ENCODE data around the gene CLEC4M.
A peak's percentile ranks its signal among the peaks of the same experiment; 100 is the strongest.
"Not testable (repeated sequence)": the region's sequence is repeated elsewhere in the genome, so short reads cannot be mapped to it uniquely, and the experiment has no call there.

The CLEC4M gene

DNA sequence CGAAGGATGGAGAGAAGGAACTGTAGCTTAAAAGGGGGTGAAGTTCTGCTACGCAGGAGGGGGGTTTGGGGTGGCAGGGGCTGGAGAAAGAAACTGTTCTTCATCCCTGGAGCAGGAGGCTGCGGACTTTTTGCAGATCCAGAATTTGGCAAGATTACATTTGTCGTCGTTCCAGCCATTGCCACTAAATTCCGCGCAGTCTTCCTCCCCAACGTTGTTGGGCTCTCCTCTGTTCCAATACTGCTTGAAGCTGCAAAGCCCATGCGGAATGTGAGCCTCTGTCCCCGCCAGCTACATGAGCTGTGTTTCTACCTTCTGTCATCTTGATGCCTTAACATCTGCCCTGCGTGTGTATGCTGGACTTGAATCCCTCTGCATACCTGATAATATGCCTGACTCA lies 20.1 kb upstream of the CLEC4M start:
- DNase-seq = no peak

DNA sequence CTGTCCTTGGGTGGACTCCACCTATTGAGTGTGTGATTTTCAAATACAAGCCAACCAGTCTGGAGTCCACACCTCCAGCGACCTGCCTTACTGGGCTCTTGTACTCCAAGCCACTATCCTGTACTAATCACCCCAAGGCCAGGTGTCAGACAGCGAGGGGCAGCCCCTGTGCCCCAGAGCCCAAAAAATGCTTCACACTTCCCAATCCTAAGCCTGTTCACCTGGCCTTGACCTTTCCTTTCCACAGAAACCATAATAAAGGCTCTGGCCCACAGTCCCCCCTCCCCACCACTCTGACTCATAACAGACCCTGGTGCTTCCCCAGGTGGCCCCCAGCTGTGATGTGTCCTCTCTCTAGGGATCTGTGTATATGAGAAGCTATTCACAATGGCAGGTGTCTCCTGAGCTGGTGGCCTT lies 19.6 kb upstream of the CLEC4M start:
- DNase-seq = no peak

DNA sequence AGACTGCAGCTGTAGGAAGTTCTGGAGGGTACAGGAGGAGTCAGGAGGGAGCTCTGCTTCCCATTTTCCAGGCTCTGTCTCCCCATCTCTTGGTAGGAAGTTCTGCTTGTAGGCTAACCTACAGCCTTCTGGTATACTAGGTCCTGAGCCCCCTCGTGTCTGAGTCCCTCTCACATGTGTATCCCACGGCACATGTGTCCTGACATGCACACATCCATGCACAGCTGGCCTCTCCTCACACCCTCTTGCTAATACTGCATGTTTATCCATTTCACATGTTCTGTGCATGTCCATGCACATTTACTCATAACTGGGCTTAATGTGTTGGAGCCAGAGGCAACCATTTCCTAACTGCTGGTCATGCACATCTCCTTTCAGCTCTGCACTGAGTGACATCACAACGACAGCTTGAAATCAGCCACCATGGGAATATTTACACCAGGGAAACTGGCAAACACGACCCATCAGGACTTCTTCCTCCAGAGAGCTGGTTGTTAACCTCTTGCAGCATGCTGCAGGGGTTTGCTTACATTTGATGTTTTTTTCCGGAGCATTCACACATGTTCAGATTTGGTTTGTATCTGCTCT lies 18.8 kb upstream of the CLEC4M start:
- DNase-seq = no peak

DNA sequence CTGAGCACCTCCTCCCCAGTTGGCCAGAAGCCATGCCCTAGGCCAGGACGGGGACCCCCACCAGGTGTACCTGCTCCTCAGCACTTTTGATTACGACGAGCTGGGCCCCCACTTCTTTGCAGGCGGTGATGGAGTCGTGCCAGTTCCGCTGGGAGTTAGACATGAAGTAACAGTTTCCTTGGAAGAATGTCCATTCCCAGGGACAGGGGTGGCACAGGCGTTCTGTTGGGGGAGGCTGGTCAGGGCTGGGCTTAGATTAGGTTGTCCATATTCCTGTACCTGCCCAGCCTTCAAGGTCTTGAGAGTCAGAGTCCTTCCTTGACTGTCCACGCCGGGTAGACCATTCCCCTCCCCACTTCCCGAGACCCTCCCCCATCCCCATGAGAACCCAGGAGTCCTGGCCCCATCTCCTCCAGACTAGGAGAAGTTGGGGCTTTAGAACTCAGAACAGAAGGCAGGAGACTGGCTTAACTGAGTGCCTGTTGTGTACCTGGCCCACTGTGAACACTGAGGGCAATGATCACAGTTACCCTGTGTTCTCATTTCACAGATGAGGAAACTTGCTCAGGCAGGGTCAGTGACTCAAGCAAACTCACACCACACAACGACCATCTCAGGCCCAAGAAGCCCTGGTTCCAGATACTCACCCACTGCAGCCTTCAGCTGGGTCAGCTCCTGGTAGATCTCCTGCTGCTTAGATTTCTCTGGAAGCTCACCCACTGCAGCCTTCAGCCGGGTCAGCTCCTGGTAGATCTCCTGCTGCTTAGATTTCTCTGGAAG lies 18.0 kb upstream of the CLEC4M start:
- no peak for DNase-seq

DNA sequence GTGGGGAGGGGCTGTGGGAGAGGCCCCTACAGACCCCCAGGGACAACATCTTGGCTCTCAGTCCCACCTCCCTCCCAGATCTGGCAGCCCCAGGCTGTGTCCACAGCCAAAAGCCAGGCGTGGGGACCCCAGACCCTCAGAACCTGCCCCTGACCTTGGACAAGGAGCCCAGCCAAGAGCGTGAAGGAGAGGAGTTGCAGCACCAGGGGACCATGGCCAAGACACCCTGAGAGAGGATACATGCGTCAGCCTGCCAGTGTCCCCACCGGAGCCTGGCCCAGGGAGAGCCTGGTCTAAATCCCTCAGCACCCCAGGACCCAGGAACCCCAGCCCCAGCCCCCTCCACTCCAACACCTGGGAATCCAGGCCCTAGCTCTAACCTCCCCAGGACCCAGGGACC lies 16.7 kb upstream of the CLEC4M start:
- DNase-seq = not testable (repeated sequence)

DNA sequence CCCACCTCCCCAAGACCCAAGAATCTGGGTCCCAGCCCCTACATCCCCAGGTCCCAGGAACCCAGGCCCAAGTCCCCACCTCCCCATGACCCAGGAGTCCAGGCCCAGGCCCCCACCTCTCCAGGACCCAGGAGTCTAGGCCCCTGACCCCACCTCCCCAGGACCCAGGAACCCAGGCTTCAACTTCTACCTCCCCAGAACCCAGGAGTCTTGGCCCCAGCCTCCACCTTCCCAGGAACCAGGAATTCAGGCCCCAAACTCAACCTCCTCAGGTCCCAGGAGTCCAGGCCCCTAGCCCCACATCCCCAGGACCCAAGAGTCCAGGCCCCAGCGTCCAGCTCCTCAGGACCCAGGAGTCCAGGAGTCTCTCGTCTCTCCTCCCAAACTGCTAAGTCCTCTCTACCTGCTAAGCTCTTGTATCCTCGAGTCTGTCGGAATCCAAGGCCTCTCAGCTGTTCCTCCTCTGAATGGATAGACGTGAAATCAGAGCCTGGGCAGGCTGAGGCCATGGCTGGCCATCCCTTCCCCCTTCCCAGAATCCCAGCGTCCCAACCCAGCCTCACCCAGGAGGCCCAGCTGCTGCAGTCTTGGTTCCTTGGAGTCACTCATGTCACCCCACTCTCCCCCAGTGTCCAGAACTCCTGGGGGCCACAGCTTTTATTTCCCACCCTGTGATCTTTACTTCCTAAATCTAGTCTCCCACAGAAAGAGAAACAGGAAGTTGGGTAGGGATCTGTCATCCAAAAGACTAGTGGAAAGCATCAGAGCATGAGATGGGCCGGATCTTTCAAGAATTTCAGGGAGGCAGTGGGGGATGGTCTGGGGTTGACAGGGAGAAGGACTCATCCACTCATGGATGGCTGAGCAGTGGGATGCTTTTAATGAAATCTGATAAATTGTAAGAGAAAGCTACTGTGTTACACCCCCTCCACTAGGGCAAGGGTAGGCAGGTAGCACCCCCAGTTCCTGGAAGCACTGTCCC lies 15.8 kb upstream of the CLEC4M start, which contains the start of gene CD209:
CD209 (minus strand) TSS at position 632 of the 982 bp plus-strand sequence; CDS start at position 609, 23 bp downstream.
- DNase-seq = no peak

DNA sequence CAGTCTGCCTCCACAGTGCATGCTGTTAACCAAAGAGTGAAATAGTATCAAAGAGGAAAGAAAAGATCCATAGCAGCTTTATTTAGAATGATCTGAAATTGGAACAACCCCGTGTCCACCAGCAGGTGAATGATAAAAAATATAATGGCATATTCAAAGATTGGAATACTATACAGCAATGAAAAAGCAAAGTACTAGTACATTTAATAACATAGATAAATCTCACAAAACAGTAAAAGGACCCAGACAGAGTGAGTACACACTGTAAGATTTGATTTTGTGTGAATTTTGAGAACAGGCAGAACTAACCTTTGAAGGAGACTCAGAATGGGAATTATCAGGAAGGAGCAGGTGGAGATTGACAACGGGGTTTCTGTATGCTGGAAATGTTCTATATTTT lies 14.9 kb upstream of the CLEC4M start:
- no peak for DNase-seq

DNA sequence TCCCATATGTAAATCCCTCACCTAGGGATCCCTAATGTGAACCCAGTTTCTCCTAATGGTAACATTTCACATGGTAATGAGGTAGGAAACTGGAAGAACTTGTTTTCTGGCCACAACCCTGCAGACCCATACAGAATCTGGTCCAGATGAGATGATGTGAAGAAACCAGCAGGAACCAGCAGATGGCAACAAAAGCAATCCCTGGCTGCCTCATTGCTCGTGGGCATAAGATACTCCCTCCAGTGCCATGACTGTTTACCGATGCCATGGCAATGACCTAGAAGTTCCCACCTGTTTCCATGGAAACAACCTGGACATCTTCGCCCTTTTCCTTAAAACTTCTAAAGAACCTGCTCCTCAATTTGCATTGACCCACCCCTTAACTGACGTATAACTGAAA lies 14.3 kb upstream of the CLEC4M start:
- no peak for DNase-seq

DNA sequence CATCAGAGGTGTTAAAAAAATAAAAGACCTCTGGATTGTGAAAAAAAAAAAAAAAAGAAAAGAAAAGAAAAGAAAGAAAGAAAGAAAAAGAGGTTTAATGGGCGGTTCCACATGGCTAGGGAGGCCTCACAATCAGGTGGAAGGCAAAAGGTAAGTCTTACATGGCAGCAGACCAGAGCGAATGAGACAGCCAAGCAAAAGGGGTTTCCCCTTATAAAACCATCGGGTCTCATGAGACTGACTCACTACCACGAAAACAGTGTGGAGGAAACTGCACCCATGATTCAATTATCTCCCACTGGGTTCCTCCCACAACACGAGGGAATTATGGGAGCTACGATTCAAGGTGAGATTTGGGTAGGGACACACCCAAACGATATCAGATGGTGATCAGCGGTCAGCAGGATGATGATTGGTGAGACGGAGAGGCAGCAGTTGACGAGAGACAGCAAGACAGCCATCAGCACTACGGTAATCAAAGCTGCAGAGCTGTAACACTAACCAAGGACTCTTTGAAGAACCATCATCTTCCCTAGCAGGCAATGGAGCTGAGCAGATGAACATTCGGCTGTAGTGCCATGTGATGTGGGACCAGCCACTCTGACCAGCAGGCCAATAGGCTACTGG lies 11.8 kb upstream of the CLEC4M start:
- DNase-seq = no peak

DNA sequence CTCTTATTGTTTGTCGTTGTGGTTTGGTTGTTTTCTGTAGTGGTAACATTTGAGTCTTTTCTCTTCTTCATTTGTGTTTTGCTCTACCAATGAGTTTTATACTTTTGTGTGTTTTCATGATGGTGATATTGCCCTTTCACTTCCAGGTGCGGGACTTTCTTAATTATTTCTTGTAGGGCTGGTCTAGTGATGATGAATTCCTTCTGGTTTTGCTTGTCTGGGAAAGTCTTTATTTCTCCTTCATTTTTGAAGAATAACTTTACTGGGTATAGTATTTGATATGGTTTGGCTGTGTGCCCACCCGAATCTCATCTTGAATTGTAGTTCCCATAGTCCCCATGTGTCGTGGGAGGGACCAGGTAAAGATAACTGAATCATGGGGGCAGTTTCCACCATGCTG lies 6.8 kb upstream of the CLEC4M start:
- no peak for DNase-seq

DNA sequence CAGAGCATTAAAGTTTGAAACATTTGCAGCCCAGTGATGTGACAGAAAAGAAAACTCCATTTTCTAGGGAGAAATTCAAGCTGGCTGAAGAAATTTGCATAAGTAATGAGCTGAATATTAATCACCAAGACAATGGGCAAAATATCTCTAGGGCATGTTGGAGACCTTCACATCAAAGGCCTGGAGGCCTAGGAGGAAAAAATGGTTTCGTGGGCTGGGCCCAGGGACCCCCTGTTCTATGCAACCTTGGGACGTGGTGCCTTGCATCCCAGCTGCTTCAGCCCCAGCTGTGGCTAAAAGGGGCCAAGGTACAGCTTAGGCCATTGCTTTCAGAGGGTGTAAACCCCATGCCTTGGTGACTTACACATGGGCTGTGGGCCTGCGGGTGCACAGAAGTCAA lies 5.7 kb upstream of the CLEC4M start:
- no peak for DNase-seq

DNA sequence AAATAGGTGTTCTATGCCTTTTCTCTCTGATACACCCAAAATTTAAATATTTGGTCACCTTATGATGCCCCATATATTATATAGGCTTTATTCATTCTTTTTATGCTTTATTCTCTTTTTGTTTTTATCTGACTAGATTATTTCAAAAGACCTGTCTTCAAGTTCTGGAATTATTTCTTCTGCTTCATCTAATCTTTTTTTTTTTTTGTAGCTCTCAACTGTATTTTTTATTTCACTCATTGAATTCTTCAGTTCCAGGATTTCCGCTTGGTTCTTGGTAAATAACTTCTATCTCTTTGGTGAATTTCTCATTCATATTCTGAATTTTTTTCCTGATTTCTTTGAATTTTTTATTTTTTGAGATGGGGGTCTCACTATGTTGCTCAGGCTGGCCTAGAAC lies 3.9 kb upstream of the CLEC4M start:
- no peak for DNase-seq

DNA sequence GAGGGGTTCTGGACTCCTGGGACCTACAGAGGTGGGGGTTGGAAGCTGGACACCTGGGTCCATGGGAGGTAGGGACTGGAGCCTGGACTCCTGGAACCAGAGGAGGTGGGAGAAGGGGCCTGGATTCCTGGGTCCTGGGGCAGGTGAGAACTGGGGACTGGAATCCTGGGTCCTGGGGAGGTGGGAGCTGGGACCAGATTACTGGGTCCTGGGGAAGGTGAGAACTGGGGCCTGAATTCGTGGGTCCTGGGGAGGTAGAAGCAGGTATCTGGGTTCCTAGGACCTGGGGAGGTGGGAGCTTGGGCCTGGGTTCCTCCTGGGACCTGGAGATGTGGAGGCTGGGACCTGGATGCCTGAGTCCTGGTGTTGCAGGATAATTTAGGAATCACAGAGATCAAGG lies 653 bp downstream of the CLEC4M start:
- no peak for DNase-seq

DNA sequence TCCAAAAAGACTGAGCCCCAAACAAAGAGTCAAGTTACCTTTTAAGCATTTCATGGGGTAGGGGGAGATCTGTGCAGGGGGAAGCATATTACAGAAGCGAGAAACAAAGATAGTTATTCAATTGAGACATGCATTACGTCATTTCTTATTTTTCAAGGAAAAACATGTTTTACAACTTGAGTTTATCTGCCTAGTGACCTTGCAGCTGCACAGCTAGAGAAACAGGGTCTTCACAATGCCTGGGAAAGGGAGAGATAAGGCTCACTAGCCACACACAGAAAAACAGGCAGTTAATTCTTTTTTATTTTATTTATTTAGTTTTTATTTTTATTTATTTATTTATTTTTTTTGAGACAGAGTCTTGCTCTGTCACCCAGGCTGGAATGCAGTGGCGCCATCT lies 1.1 kb downstream of the CLEC4M start:
- DNase-seq = not testable (repeated sequence)

DNA sequence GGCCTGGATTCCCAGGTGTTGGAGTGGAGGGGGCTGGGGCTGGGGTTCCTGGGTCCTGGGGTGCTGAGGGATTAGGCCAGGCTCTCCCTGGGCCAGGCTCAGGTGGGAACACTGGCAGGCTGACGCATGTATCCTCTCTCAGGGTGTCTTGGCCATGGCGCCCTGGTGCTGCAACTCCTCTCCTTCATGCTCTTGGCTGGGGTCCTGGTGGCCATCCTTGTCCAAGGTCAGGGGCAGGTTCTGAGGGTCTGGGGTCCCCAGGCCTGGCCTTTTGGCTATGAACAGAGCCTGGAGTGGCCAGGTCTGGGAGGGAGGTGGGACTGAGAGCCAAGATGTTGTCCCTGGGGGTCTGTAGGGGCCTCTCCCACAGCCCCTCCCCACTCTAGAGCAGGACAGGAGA lies 2.0 kb downstream of the CLEC4M start:
- not testable (repeated sequence) for DNase-seq

DNA sequence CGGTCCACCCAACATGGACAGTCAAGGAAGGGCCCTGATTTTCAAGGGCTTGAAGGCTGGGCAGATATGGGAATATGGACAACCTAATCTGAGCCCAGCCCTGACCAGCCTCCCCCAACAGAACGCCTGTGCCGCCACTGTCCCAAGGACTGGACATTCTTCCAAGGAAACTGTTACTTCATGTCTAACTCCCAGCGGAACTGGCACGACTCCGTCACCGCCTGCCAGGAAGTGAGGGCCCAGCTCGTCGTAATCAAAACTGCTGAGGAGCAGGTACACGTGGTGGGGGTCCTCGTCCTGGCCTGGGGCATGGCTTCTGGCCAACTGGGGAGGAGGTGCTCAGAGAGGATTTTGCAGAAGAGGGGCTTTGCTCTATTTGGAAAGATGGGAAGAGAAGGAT lies 3.5 kb downstream of the CLEC4M start:
- DNase-seq = no peak

DNA sequence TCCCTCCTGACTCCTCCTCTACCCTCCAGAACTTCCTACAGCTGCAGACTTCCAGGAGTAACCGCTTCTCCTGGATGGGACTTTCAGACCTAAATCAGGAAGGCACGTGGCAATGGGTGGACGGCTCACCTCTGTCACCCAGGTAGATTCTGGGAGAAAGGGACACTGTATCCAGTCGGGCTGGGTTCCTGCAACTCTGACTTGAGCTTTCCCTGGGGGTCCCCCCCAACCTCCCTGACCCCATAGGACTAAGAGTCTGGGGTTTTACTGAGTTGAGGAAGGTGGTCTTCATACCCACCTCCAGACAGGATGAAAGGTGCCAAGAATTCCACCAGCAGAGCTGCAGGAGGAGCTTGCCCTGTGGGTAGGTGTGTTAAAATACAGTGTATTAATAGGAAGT lies 4.4 kb downstream of the CLEC4M start:
- DNase-seq = no peak

DNA sequence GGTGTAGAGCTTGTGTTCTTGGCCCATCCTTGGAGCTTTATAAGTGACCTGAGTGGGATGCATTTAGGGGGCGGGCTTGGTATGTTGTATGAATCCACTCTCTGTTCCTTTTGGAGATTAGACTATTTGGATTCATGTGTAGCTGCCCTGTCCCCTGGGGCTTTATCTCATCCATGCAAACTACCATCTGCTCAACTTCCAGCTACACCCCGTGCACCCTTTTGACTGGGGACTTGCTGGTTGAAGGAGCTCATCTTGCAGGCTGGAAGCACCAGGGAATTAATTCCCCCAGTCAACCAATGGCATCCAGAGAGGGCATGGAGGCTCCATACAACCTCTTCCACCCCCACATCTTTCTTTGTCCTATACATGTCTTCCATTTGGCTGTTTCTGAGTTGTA lies 6.1 kb downstream of the CLEC4M start:
- no peak for DNase-seq

DNA sequence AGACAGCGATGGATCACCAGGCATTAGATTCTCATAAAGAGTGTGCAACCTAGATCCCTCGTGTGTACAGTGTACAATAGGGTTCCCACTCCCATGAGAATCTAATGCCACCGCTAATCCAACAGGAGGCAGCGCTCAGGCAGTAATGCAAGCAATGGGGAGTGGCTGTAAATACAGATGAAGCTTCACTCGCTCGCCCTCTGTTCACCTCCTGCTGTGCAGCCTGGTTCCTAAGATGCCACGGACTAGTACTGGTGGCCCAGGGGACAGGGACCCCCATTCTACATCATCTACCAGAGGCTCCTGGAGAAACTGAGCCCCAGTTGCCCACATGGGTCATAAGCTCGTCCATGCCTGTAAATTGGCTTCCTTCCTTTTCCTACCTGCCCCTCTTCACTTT lies 8.0 kb downstream of the CLEC4M start:
- no peak for DNase-seq

DNA sequence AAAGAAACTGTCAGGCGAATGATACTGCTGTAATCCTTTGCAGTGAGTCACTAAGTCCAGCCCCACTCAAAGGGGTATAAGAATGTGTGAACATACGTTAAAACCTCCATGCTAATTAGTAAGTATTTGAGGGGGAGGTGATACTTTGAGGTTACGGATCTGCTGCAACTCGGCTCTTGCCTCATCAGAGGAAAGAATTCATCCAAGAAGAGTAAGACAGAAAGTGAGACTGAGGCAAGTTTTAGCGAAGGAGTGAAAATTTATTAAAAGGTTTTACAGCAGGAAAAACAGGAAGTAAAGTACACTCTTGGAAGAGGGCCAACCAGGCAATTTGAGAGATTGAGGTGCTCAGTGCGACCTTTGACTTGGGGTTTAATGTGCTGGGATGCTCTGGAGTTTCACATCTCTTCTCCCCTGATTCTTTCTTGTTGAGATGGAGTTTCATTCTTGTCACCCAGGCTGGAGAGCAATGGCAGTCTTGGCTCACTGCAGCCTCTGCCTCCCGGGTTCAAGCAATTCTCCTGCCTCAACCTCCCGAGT lies 9.8 kb downstream of the CLEC4M start:
- DNase-seq = peak; percentile 73

DNA sequence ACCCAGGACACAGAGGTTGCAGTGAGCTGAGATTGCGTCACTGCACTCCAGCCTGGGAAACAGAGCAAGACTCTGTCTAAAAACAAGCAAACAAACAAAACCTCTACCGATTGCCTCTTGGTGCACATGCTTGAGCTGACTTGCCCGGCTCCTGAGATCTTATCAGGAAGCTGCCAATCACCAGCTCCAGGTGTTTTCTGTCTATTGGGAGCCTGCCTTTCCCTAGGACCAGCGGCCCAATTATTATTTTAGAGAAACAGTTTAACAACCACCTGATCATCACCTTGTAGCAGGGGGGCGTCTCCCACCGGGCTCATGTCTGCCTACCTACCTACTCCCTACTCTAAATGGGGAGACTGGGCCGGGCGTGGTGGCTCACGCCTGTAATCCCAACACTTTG lies 10.8 kb downstream of the CLEC4M start:
- DNase-seq = no peak

DNA sequence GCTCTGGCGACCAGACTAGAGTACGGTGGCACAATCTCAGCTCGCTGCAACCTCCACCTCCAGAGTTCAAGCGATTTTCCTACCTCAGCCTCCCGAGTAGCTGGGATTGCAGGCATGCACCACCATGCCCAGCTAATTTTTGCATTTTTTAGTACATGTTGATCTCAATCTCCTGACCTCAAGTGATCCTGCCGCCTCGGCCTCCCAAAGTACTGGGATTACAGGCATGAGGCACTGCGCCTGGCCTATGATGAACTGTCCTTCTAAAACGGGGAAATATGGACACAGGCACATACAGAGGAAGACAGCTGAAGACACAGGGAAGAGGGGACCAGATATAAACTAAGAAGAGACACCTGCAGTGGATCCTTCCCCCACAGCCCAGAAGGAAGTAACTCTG lies 12.7 kb downstream of the CLEC4M start:
- DNase-seq = no peak

DNA sequence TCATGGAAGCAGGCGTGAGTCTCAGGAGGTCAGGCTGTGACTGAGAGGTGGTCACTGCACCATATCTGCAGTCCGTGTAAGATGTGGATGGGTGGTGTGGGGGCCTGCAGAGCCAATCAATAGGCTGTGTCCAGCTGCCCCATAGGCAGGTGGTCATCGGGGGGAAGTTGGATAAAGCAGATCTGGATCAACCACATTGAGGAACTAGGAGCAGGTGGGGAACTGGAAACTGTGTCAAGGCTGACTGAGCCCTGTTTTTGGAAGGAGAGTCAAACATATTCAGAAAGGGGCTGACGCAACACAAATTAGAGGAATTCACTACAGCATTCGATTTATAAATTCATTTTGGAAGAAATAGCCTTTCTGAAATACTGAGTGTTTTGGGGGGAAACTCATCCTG lies 15.0 kb downstream of the CLEC4M start:
- DNase-seq = no peak

Measured in fibroblast of skin of right biceps (primary cell).